ENCODE results near the gene THOC7. TPM values are rescaled to one million over a fixed set of nuclear protein-coding genes. Genes with fewer than 3 reads are reported as not detected.

The THOC7 gene
- total RNA-seq, 1 experiment from 2014 or later = 67.3 TPM

DNA sequence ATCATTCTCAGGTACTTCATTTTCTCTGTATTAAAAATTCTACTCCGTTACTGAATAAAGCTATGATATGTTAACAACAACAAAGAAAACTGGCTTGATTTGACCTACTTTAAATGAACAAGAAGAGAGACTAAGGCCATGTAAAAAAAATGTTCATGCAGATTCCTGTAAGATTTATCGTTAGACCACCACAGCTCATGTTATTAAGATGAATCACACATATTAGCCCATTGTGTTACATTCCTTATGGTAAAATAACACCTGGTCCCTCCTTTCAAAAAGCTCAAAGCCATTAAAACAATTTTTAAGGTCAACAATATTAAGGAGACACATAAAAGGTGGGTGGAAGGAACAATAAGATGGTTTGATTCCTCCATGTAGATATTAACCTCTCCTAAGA is 6.3 kb downstream of the THOC7 start:
- H3K4me2 ChIP-seq (ENCODE audit: low read length) = no peak overlapping the region
- DNase-seq (ENCODE audit: low read depth, low spot score) (no peak), ATAC-seq (no peak)
- H3K9ac ChIP-seq (ENCODE audit: low read length) = no peak overlapping the region
- RAD21 ChIA-PET (ENCODE audit: low non-redundant PET in 1 of 2, low total read pairs in 2 of 2, uncharacterized antibody in 2 of 2, unreplicated experiment in 2 of 2) = no interaction called here
- CTCF ChIA-PET = no interaction called here
- no peaks in the 10 kb centered on the region for H3K27me3 ChIP-seq (ENCODE audit: insufficient read depth, low read length)
- H2AFZ ChIP-seq (ENCODE audit: low read depth, low read length, poor library complexity, severe bottlenecking) = no peak overlapping the region
- peaks cover 82% of the 10 kb centered on the region for H3K79me2 ChIP-seq (ENCODE audit: insufficient read depth, low read length)
- intact Hi-C loops (cut with micrococcal nuclease) = no loop called here
- no peaks in the 10 kb centered on the region for H3K36me3 ChIP-seq (ENCODE audit: control insufficient read depth in 1 of 2, insufficient read depth in 2 of 2, low read length in 2 of 2)
- no TSS peak for BruUV-seq (replicated peaks)
- H3K9me2 ChIP-seq (ENCODE audit: insufficient read depth) = no peaks in the 10 kb centered on the region
- peaks cover 3 to 4% of the 10 kb centered on the region in 2 experiments for H3K4me1 ChIP-seq (ENCODE audit: control insufficient read depth in 1 of 2, insufficient read depth in 2 of 2, low read length in 2 of 2)
- H3K27ac ChIP-seq (ENCODE audit: low read depth, low read length) = no peak overlapping the region
- H3K9me3 ChIP-seq (ENCODE audit: control insufficient read depth in 1 of 2, insufficient read depth in 1 of 2, low read depth in 1 of 2, low read length in 2 of 2) = no peaks in the 10 kb centered on the region
- POLR2A ChIA-PET = no interaction called here
- H3K4me3 ChIP-seq (replicated peaks in 1 of 2; ENCODE audit: low read depth in 1 of 2, low read length in 2 of 2) = no peak overlapping the region
- TF ChIP-seq POLR2A (IDR thresholded peaks at IDR 0.05; ENCODE audit: borderline replicate concordance, extremely low read depth, insufficient read depth, insufficient read length) (no peak), RAD21 (IDR thresholded peaks at IDR 0.05; ENCODE audit: low read depth) (no peak), ZNF274 (IDR thresholded peaks at IDR 0.05; ENCODE audit: low read depth, low read length) (no peak)
- H4K20me1 ChIP-seq (ENCODE audit: insufficient read depth) = peaks cover 4% of the 10 kb centered on the region; the same call in 1 of the 2 replicates

DNA sequence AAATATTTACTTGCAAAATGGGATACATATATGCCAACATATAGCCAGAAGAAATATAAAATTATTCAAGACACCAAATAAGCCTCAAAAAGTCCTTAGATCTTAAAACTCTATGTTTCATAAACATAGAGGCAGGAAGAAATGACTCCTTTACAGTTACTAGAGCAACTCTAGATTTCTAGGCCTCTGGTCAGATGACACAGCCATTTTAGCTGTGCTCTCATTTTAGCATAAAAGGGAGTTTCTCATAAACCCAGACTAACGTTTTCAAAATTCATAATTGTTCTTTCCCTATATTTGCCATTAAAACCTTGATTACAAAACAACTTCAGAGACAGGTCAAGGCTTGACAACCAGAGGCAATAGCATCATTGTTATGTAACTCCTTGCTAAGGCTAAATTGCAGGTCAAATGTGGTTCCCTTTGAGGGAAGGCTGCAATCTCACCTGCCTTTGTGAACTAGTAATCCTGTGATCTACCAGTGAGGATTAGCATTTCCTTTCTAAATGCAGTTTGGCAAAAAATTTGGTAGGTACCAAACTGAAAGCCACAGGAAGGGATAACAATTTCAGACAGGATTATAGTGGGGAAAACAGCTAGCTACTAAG is 8.2 kb downstream of the THOC7 start:
- no TSS peak for BruUV-seq (replicated peaks)
- no peak overlapping the region for H2AFZ ChIP-seq (ENCODE audit: low read depth, low read length, poor library complexity, severe bottlenecking)
- H3K36me3 ChIP-seq (ENCODE audit: control insufficient read depth in 1 of 2, insufficient read depth in 2 of 2, low read length in 2 of 2) = no peaks in the 10 kb centered on the region
- H3K9me3 ChIP-seq (ENCODE audit: control insufficient read depth in 1 of 2, insufficient read depth in 1 of 2, low read depth in 1 of 2, low read length in 2 of 2) = no peaks in the 10 kb centered on the region
- no peaks in the 10 kb centered on the region for H3K9me2 ChIP-seq (ENCODE audit: insufficient read depth)
- no peak overlapping the region for H3K4me2 ChIP-seq (ENCODE audit: low read length)
- H4K20me1 ChIP-seq (ENCODE audit: insufficient read depth) = peaks cover 4% of the 10 kb centered on the region; the same call in 1 of the 2 replicates
- ChIA-PET RAD21 (ENCODE audit: low non-redundant PET in 1 of 2, low total read pairs in 2 of 2, uncharacterized antibody in 2 of 2, unreplicated experiment in 2 of 2) (no interaction called here), CTCF (no interaction called here), POLR2A (no interaction called here)
- no peak overlapping the region for H3K4me3 ChIP-seq (replicated peaks in 1 of 2; ENCODE audit: low read depth in 1 of 2, low read length in 2 of 2)
- H3K4me1 ChIP-seq (ENCODE audit: control insufficient read depth in 1 of 2, insufficient read depth in 2 of 2, low read length in 2 of 2) = peaks cover 3 to 6% of the 10 kb centered on the region in 2 experiments; a peak in 3 of 4 replicates
- DNase-seq (ENCODE audit: low read depth, low spot score) = no peak
- H3K27me3 ChIP-seq (ENCODE audit: insufficient read depth, low read length) = no peaks in the 10 kb centered on the region
- TF ChIP-seq RAD21 (IDR thresholded peaks at IDR 0.05; ENCODE audit: low read depth) (no peak), POLR2AphosphoS5 (IDR thresholded peaks at IDR 0.05; ENCODE audit: low read depth, low read length) (no peak), EZH2 (IDR thresholded peaks at IDR 0.05) (no peak)
- H3K9ac ChIP-seq (ENCODE audit: low read length) = no peak overlapping the region
- peaks cover 80% of the 10 kb centered on the region for H3K79me2 ChIP-seq (ENCODE audit: insufficient read depth, low read length)
- ATAC-seq = no peak
- intact Hi-C loops (cut with micrococcal nuclease) = no loop called here
- H3K27ac ChIP-seq (ENCODE audit: low read depth, low read length) = no peak overlapping the region

All from HCT116 (cell line).